ENCODE data around the gene ENPP6. TPM values are rescaled to one million over a fixed set of nuclear protein-coding genes. Genes with fewer than 3 reads are reported as not detected.

Gene ENPP6
- total and polyA plus RNA-seq, 4 donors = 0.05 to 0.08 (median 0.05) TPM; not detected in 1

DNA sequence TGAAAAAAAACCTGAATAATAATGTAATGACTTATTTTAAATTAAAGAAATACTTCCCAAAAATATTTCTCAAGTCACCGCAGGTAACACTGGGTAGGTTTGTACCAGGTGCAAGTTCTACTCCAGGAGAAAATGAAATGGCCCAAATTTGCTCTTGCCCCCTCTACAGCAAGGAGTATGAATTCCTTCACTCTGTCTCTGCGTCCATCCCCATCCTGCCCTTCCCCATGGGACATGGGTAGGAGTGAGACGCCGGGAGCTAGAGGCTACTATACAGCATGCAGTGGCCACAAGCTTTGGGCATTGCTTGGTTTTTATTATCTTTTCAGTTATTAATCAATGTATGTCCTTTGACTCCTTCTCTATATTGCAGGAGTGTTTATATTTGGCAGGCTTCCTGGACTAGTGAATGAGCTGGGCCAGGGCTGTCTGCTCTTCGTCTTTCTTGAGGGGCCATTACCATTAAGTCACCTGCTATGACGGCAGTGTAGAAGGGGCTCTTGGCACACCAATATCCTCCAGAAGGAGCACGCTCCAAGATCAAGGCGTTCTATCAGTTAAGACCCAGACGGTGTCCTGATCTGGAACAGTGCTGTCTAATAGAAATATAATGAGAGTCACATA lies 149.6 kb downstream of the ENPP6 start:
- WGBS = 87% methylated on average over 9 of the region's 9 CpGs
- no peak overlapping the region for H3K4me3 ChIP-seq (ENCODE audit: low read depth in 1 of 3, low read length in 3 of 3)
- H3K27ac ChIP-seq (ENCODE audit: low read depth in 1 of 2, low read length in 2 of 2) = no peak overlapping the region
- no peak for DNase-seq (ENCODE audit: low spot score)
- H3K9me3 ChIP-seq (ENCODE audit: control insufficient read depth in 4 of 4, low read length in 3 of 4) = peaks cover 0 to 11% (median 6%) of the 10 kb centered on the region in 4 donors
- peaks cover 13 to 32% (median 28%) of the 10 kb centered on the region in 4 donors for H3K4me1 ChIP-seq (ENCODE audit: control insufficient read depth in 4 of 4, insufficient read depth in 4 of 4, low read length in 3 of 4)
- H3K27me3 ChIP-seq (ENCODE audit: control insufficient read depth in 4 of 4, insufficient read depth in 4 of 4, low read length in 3 of 4) = no peaks in the 10 kb centered on the region
- TF ChIP-seq, protein P1, sequence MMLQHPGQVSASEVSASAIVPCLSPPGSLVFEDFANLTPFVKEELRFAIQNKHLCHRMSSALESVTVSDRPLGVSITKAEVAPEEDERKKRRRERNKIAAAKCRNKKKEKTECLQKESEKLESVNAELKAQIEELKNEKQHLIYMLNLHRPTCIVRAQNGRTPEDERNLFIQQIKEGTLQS (IDR thresholded peaks at IDR 0.05) = no peak
- TF ChIP-seq RXRA (IDR thresholded peaks at IDR 0.05) (no peak), TAF1 (conservative IDR thresholded peaks at IDR 0.05) (no peak), GABPA (IDR thresholded peaks at IDR 0.05 in 1 of 2, conservative IDR thresholded peaks at IDR 0.05 in 1 of 2) (no peak), HNF4A (conservative IDR thresholded peaks at IDR 0.05) (no peak), NR2F2 (IDR thresholded peaks at IDR 0.05) (no peak), SP1 (IDR thresholded peaks at IDR 0.05) (no peak)
- H3K36me3 ChIP-seq (ENCODE audit: control insufficient read depth in 4 of 4, insufficient read depth in 3 of 4, low read depth in 1 of 4, low read length in 3 of 4) = no peaks in the 10 kb centered on the region
- no peak overlapping the region for H3K9ac ChIP-seq (ENCODE audit: low read depth in 1 of 2, low read length in 2 of 2)

DNA sequence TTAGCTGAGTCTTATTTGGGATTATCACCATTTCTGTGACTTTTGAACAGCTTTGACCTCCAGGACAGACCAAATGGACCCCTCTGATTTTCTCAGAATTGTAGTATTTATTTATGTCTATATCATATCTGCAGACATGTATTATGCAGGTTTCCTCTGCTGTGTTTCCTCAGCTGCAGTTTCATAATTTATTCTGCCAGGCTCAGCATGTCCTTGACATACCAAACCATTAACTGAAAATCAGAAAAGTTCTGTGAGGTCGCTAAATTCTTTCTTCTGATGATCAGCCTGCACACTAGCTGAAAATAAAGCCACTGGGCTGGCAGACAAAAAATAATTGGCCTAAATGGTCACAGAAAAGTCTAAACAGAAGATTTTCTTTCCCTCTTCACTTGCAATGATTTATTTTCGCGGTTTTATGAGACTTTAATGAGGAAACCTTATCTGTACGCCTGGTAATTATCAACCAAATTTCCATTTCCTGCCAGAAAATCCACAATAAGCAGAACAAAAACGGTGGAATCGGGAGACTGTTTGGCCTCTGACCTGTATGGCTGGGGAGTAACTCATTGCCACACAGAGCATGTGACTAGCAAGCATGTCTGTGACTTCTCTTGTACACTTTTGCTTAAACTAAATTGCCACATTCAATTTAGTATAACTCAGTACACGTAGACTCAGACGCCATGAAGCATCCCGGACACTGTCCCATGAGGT lies 150.9 kb downstream of the ENPP6 start:
- TF ChIP-seq MAX (IDR thresholded peaks at IDR 0.05) (peak; percentile 69), RAD21 (IDR thresholded peaks at IDR 0.05) (peak; percentile 28 to 37), SP1 (IDR thresholded peaks at IDR 0.05) (peak; percentile 81), FOXA2 (IDR thresholded peaks at IDR 0.05) (peak; percentile 19), TAF1 (conservative IDR thresholded peaks at IDR 0.05) (no peak), GABPA (IDR thresholded peaks at IDR 0.05 in 1 of 2, conservative IDR thresholded peaks at IDR 0.05 in 1 of 2) (no peak), JUND (IDR thresholded peaks at IDR 0.05) (peak in 1 of 2 donors; percentile 21), FOXA1 (IDR thresholded peaks at IDR 0.05) (no peak), NR2F2 (IDR thresholded peaks at IDR 0.05) (peak; percentile 95), REST (IDR thresholded peaks at IDR 0.05) (no peak), HNF4G (IDR thresholded peaks at IDR 0.05) (no peak), EGR1 (IDR thresholded peaks at IDR 0.05; ENCODE audit: low read depth in 2 of 2) (no peak), YY1 (IDR thresholded peaks at IDR 0.05) (peak; percentile 65), RXRA (IDR thresholded peaks at IDR 0.05) (peak; percentile 66 to 74), ZBTB33 (IDR thresholded peaks at IDR 0.05) (peak; percentile 44), HNF4A (conservative IDR thresholded peaks at IDR 0.05) (peak; percentile 63 to 73)
- TF ChIP-seq, protein P2, sequence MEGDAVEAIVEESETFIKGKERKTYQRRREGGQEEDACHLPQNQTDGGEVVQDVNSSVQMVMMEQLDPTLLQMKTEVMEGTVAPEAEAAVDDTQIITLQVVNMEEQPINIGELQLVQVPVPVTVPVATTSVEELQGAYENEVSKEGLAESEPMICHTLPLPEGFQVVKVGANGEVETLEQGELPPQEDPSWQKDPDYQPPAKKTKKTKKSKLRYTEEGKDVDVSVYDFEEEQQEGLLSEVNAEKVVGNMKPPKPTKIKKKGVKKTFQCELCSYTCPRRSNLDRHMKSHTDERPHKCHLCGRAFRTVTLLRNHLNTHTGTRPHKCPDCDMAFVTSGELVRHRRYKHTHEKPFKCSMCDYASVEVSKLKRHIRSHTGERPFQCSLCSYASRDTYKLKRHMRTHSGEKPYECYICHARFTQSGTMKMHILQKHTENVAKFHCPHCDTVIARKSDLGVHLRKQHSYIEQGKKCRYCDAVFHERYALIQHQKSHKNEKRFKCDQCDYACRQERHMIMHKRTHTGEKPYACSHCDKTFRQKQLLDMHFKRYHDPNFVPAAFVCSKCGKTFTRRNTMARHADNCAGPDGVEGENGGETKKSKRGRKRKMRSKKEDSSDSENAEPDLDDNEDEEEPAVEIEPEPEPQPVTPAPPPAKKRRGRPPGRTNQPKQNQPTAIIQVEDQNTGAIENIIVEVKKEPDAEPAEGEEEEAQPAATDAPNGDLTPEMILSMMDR (IDR thresholded peaks at IDR 0.05; ENCODE audit: low read depth, low read length, missing input control) = no peak
- TF ChIP-seq, protein P1 (IDR thresholded peaks at IDR 0.05) = peak; percentile 12
- peak overlapping the region; percentile 73 to 78 for H3K27ac ChIP-seq (ENCODE audit: low read depth in 1 of 2, low read length in 2 of 2)
- no peak for DNase-seq (ENCODE audit: low spot score)
- H3K9ac ChIP-seq (ENCODE audit: low read depth in 1 of 2, low read length in 2 of 2) = peak overlapping the region; percentile 14 to 51
- peaks cover 13 to 32% (median 28%) of the 10 kb centered on the region in 4 donors for H3K4me1 ChIP-seq (ENCODE audit: control insufficient read depth in 4 of 4, insufficient read depth in 4 of 4, low read length in 3 of 4)
- H3K4me3 ChIP-seq (ENCODE audit: low read depth in 1 of 3, low read length in 3 of 3) = no peak overlapping the region
- 25% methylated on average over 9 of the region's 9 CpGs for WGBS
- H3K9me3 ChIP-seq (ENCODE audit: control insufficient read depth in 4 of 4, low read length in 3 of 4) = peaks cover 0 to under 1% (median under 1%) of the 10 kb centered on the region in 4 donors
- no peaks in the 10 kb centered on the region for H3K36me3 ChIP-seq (ENCODE audit: control insufficient read depth in 4 of 4, insufficient read depth in 3 of 4, low read depth in 1 of 4, low read length in 3 of 4)
- H3K27me3 ChIP-seq (ENCODE audit: control insufficient read depth in 4 of 4, insufficient read depth in 4 of 4, low read length in 3 of 4) = no peaks in the 10 kb centered on the region
